GM18505 (cell line): ENCODE results near the gene MELTF.
A peak's percentile ranks its signal among the peaks of the same experiment; 100 is the strongest.

Experiments
- ATAC-seq: cut with Tn5 transposase; IDR thresholded peaks from one replicate; pipeline ENCODE4 v1.9.1; 2021; ENCODE audit not compliant: unreplicated experiment
- POLR2A ChIP-seq: IDR thresholded peaks from 4 replicates; pipeline ENCODE4 v1.6.1; 2011; ENCODE audit warnings: borderline replicate concordance; ENCODE audit not compliant: insufficient read depth, insufficient read length; ENCODE audit errors: extremely low read depth

The MELTF gene

DNA sequence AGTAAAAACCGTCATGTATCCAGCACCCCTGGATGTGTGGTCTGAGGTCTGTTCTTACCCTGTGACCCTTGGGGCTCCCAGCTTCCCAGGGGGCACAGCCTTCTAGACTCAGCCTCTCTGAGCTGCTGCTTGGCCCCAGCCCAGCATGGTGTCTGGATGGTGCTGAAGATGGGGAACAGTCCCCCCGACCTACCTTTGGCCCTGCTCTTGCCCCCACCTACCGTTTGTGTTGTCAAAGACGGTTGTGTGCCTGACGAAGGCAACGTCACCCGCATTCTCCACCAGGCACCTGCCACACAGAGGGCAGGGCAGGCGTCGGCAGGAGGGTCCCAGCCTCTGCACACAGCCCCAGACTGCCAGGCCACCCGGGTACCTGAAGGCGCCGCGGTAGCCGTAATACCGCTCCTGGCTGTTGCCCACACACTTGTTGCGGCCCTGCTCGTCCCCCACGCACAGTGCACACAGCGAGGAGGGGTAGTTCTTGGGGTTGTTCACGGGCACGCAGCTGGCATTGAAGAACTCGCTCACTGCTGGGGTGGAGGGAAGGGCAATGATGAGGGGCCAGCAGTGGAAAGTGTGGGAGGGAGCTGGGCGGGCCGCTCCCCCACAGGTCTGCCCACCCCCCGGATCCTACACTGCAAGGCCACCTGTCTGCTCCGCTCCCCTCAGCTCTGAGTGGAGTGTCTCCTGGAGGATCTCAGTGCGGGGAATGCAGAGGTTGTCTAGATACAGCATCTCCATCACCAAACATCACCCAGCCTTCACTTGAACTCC lies 21.0 kb downstream of the MELTF start:
- no peak for TF ChIP-seq POLR2A
- ATAC-seq, result no peak

DNA sequence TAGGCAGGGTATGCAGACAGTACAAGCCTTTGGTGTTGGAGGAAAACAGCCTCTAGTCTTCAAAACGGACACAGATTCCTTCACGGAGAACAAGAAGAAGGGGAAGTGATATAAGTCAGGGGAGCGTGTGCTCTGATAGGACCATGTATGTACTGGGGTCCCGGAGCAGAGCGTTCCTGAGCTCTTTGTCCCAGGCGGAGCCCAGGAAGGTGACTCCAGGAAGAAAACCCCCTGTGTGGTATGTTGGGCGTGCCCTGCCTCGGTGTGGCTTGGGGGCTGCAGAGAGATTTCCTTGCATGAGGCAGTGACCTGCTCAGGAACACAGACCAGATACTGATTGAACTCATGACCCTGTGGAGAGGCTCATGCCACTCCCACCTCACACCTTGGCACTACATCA lies 21.7 kb downstream of the MELTF start:
- no peak for ATAC-seq
- TF ChIP-seq POLR2A, result no peak

DNA sequence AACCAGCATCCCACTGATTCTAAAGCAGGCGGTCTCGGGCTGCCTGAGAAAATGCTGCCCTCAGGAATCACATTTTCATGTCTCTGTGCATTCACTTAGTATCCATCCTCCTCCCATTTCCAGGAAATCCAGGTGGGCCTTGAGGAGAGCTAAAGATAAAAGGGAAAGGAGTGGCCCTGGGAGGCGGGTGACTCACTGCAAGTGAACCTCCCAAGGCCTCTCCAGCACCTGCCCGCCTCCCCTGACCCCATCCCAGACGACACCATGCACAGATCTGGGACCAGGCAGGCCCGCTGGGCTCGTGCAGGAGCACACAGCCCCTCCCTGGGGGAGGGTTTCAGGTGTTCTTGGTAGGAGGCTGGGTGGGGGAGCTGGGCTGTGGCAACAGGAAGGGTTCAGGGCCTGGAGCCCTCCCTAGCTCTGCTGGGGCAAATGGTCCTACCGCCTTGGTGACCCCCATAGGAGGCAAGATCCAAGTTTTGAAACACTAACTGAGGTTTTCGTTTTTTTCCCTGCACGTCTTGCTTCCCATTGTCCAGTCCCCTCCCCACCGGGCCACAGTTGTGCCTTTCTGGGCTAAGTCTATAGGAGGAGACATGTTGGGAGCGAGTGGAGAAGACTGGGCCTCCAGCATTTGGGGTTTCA lies 22.2 kb downstream of the MELTF start:
- TF ChIP-seq POLR2A, result no peak
- ATAC-seq, result no peak

DNA sequence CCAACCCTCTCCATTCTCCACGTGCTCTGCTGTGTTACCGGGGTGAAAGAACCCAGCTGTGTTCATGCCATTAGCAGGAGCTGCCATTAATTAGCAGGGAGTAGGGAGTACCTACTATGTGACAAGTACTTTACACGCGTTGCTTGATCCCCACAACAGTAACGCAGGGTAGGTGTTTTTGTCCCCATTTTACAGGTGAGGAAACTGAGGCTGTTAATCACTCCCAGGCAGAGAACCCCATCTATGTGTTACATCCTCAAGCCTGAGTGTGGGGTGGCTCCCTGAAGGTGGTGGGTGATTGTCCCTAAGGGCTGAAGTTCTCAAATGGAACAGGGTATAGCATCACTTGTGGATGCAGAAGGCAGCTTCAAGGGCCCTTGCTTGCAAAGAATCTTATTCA lies 22.8 kb downstream of the MELTF start:
- no peak for TF ChIP-seq POLR2A
- ATAC-seq, result no peak

DNA sequence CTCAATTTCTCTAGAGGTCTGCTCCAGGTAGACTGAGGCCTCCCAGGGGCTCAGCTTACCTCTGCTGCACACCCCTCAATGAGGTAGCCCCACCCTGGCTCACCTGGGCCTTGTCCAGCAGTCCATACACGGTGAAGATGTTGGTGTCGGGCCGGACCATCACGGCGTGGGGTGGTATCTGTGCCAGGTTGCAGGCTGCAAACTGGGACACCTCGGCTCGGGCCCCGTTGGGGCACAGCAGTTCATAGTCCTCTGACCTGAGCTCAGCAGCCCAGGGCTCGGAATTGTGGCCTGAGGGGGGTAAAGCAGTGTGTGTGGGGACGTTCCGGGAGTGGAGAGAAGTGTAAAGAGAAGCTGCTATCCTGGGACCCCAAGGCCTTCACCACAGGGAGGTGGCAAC lies 23.2 kb downstream of the MELTF start:
- no peak for TF ChIP-seq POLR2A
- no peak for ATAC-seq

DNA sequence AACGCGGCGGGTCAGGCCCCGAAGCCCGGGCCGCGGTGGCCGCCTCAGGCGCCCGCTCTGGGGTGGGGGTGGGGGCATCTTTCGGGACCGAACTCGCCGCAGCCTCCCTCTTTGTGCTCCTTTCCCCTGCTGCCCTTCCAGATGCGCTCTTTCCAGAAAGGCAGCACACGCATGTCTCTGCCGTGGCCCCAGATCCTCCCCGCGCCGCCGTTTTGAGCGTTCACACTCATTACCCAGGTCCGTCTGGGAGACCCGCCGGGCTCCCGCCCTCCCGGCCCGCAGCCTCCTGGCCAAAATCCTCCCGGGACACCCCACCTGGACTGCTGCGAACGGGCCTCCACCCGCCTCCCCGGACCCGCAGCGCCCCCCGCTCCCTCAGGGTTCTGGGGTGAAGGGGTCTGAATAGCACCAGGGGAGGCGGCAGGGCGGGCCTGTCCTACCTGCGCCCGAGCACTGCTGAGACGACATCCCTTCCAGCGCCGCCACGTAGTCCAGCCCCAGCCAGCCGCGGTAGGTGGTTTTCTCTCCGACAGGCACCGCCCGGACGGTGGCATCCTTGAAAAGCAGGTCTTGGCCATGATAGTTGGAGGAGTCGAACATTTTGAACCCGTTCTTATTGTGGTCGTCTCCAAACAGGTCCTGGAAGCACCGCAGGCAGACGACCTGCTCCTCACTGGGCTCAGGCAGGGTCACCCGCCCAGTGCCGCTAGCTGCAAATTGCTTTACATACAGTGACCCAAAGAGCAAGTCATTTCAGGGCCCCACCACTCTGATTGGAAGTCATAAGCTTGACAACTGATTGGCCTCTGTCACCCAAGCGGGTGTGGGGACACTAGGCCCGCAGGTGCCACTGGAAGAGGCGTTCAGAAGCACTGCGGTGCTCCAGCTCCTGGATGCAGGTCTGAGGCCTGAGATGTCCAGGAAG lies 25.9 kb downstream of the MELTF start:
- ATAC-seq, result peak; percentile 9
- TF ChIP-seq POLR2A, result no peak

DNA sequence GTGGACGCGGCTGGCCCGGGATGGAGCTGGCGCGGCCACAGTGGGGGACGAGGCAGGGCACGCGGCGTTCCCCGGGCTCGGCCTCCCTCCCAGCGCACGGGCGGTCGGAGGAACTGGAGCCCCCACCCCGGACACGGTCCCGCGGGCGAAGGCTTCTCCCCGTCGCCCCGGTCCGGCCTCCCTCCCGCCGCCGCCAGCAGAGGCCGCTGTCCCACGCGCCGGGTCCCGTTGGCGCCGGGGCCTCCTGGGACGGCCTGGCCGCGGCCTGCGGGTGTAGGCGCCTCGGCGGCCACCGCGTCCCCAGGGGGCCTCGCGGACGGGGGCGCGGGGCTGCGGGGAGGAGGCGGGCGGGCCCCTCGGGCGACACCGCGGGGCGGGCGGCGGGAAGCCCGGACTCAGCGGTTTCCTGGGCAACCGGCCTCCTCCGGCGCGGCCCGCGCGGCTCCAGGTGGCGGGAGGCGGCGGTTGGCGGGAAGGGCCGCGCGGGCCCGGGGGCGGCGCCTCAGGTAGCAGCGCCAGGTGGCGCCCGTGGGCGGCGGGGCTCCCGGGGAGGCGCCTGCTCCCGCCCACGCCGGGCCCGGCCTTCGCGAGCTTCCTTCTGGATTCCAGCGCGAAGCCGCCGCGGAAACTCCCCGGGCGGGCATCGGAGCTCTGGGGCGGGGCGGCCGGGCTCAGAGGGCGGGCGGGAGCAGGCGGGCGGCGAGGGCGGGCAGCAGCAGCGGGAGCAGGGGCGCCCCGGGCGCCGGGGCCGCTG lies 26.7 kb downstream of the MELTF start:
- peak; percentile 25 for TF ChIP-seq POLR2A
- ATAC-seq, result peak; percentile 76

DNA sequence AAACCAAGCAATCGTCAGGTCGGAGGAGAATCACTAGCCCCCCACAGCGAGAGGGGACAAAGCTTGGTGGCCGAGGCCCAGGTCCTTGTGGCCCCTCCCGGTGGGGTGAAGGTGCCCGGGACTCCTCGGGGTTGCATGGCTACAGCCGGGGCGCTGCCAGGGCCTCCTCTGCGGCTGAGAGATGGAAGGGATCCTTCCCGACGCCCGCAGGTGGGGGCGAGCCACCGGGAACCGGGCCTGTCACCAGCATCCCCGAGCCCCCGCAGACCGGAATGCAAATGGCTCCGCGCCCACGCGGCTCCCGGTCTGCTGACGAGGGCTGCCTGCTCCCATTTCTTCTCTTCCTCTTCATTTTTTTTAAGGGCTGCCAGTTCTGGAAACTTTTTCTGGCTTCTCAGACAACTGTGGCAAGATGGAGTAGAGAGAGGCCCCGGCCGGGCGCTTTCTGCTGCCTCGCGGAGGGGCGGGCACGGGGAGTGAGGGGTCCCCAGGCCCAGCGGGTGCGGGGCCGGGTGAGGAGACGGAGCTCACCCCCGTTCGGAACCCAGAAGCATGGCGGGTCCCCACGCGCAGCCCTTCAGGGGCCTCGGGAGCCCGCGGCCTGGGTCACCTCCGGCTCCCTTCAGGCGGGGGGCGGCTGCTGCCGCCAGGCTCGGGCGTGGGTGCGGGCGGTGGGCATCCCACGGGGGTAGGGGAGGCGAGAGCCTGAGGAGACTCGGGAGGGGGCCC lies 27.5 kb downstream of the MELTF start:
- no peak for TF ChIP-seq POLR2A
- ATAC-seq, result no peak

DNA sequence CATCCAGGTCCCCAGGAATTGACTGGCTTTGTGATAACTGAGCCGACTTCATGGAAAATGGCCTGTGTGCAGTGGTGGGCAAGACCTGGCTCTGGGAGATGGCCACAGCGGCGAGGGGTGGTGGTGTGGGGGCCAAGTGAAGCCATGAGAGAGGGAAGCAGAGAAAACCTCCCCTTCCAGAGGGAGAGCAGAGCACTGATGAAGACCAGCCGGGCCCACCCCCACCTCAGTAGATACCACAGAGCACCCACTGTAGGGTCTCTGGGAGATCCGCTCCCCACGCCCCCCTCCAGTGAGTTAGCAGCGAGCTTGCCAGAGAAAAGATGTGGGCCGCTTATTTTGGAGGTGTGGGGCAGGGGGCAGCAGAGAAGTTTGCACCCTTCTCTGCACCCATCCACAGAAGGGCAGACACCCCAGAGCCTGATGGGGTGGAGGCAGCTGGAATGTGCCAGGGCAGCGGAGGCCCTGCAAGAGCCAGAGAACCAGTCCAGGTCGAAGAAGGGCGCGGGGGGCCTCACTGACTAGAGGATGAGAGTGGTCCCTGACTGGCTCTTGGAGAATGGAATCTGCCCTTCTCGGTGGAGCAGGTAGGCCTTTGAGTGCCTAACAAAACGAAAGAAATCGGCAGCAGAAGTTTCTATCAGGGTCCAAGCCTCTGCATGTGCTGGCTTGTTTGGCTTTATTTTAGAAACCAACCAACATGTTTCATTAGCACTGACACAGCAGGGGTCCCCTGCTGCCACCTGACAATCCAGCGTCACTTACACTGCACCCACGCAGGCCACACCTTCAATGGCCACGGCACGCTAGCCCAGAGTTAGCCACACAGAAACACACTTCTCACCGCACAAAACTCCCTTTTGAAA lies 28.3 kb downstream of the MELTF start:
- ATAC-seq, result no peak

DNA sequence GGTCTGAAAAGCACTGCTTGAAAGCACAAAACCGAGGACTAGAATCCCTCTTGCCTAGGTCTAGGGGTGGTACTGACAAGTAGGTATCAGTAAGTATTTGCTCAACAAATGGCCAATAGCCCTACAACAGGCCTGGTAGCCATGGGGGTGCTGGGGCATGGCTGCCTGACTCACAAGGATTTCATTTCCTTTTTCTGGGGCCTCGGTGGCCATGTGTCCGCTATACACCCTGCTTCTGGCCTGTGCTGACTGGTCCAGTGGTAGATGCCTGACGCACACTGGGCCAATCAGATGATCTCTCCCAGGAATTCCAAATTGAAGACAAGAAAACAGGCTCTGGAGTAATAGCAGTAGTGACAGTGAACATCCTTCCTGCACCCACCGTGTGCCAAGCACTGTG lies 29.4 kb downstream of the MELTF start:
- ATAC-seq, result no peak
- no peak for TF ChIP-seq POLR2A

More for the DNA sequence above, 28.3 kb downstream of the MELTF start:
- no peak for TF ChIP-seq POLR2A

DNA sequence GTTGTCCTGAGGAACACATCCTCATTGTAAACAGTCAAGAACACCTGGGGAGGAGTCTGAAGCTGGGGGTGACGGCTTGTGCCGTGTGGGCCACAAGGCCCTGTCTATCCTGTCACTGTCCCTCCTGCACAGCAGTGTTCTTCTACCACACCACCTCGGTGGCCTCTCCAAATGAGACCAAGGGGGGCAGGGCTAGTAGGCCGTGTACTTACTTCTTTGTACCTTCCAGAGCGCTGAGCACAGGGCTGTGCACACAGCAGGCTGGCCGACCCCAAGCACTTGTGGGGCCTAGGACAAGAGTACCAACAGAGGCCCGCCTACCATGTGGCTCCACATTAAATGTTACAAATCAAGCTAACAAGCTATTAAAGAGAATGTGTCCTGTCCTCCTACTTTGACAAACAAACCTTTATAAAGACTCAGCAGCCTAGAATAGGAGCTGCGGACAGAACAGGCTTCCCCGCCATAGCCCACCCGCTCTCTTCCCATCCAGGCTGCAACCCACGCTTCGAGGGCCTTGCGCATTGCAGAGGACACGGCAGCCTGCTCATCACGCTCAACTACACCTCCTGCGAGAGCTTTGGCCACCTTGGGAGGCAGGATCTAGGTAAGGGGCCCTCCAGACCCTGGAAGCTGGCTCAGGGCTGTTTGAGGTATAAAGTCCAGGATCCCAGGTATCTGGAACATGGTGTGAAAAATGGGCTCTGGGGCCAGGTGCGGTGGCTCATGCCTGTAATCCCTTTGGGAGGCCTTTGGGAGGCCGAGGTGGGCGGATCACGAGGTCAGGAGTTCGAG lies 30.5 kb downstream of the MELTF start:
- no peak for TF ChIP-seq POLR2A
- ATAC-seq, result no peak

DNA sequence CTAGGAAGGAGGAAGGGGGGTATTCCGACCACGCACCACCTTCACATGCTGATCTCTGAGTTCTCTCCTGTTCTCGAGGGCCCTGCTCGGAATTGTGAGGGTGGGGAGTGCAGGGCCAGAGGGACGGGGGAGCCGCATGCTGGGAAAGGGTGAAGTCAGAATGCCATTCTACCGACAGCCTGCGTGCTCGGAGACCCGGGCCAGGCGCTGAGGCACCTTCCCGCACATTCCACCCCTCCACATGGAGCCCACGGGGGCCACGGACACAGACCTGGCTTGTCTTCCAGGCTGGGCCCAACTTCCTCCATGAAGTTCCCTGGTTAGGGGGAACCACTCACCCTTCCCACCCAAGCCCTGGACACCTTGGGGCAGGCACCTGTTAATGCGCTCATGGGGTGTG lies 32.3 kb downstream of the MELTF start:
- no peak for ATAC-seq
- TF ChIP-seq POLR2A, result no peak
